Mesothelial cell of epicardium (in vitro differentiated cells): ENCODE measurements around the gene FMN2. TPM values are rescaled to one million over a fixed set of nuclear protein-coding genes. Genes with fewer than 3 reads are reported as not detected.

Experiments used
- DNase-seq, 2 experiments: peaks; one replicate each; pipeline ENCODE4 v3.0.0; 2021; ENCODE audit warnings: low spot score in 2 of 2; ENCODE audit not compliant: unreplicated experiment in 2 of 2
- H3K27ac Mint-ChIP-seq: 2 replicates; pipeline ENCODE4 v1.8.0; 2021; ENCODE audit warnings: mixed read lengths
- H3K27me3 Mint-ChIP-seq: 2 replicates; pipeline ENCODE4 v1.8.0; 2021; ENCODE audit warnings: low read depth, mixed read lengths
- H3K36me3 Mint-ChIP-seq: 2 replicates; pipeline ENCODE4 v1.8.0; 2021; ENCODE audit warnings: mixed read lengths
- H3K4me1 Mint-ChIP-seq: 2 replicates; pipeline ENCODE4 v1.8.0; 2021; ENCODE audit warnings: mixed read lengths
- H3K4me3 Mint-ChIP-seq: 2 replicates; pipeline ENCODE4 v1.8.0; 2021; ENCODE audit warnings: mild to moderate bottlenecking, moderate library complexity, mixed read lengths
- H3K9me3 Mint-ChIP-seq: 2 replicates; pipeline ENCODE4 v1.8.0; 2021; ENCODE audit warnings: mixed read lengths
- CTCF ChIP-seq: fragments of 200-600 bp; sonication (generic); IDR thresholded peaks from one replicate; pipeline ENCODE4 v1.5.0; 2021; ENCODE audit warnings: antibody characterized with exemption; ENCODE audit not compliant: unreplicated experiment
- total RNA-seq: library from RNA; stranded (reverse); gene quantifications from 3 replicates; pipeline ENCODE4 v1.2.1, GENCODE V29; 2021

FMN2 gene
- total RNA-seq, 1 donor from 2014 or later = 0.54 TPM

- DNase-seq = no peak
- Mint-ChIP-seq H3K27ac (no peak overlapping the region), H3K36me3 (no peaks in the 10 kb centered on the region), H3K4me3 (no peak overlapping the region), H3K9me3 (no peaks in the 10 kb centered on the region), H3K4me1 (peaks cover 13% of the 10 kb centered on the region), H3K27me3 (no peaks in the 10 kb centered on the region)
- TF ChIP-seq CTCF = no peak
Measured at GRCh38 chr1:240341365-240342250, 249.9 kb downstream of the FMN2 start.

- Mint-ChIP-seq H3K27me3 (no peaks in the 10 kb centered on the region), H3K4me1 (peaks cover 13% of the 10 kb centered on the region), H3K4me3 (no peak overlapping the region), H3K9me3 (no peaks in the 10 kb centered on the region), H3K36me3 (no peaks in the 10 kb centered on the region), H3K27ac (no peak overlapping the region)
- DNase-seq = no peak
- no peak for TF ChIP-seq CTCF
Measured at GRCh38 chr1:240342251-240342625, 250.6 kb downstream of the FMN2 start.

GRCh38 chr1:240343045-240343444 lies 251.4 kb downstream of the FMN2 start:
- H3K9me3 Mint-ChIP-seq = no peaks in the 10 kb centered on the region
- H3K27me3 Mint-ChIP-seq = no peaks in the 10 kb centered on the region
- no peak overlapping the region for H3K27ac Mint-ChIP-seq
- H3K36me3 Mint-ChIP-seq = no peaks in the 10 kb centered on the region
- no peak overlapping the region for H3K4me3 Mint-ChIP-seq
- no peak for DNase-seq
- TF ChIP-seq CTCF = no peak
- H3K4me1 Mint-ChIP-seq = peaks cover 6% of the 10 kb centered on the region

GRCh38 chr1:240343966-240344365 lies 252.3 kb downstream of the FMN2 start:
- Mint-ChIP-seq H3K4me1 (peaks cover 6% of the 10 kb centered on the region), H3K4me3 (no peak overlapping the region)

GRCh38 chr1:240344918-240345317 lies 253.2 kb downstream of the FMN2 start:
- no peak for DNase-seq
- Mint-ChIP-seq H3K4me3 (no peak overlapping the region), H3K9me3 (no peaks in the 10 kb centered on the region), H3K27ac (no peak overlapping the region), H3K4me1 (peaks cover 6% of the 10 kb centered on the region), H3K36me3 (no peaks in the 10 kb centered on the region), H3K27me3 (no peaks in the 10 kb centered on the region)
- no peak for TF ChIP-seq CTCF

More at GRCh38 chr1:240343966-240344365, 252.3 kb downstream of the FMN2 start:
- no peaks in the 10 kb centered on the region for H3K36me3 Mint-ChIP-seq
- H3K9me3 Mint-ChIP-seq = no peaks in the 10 kb centered on the region
- no peak for TF ChIP-seq CTCF
- H3K27me3 Mint-ChIP-seq = no peaks in the 10 kb centered on the region
- no peak overlapping the region for H3K27ac Mint-ChIP-seq
- DNase-seq = no peak
